Upper lobe of left lung (tissue), 4 donors: ENCODE measurements around the gene PHF2.

Source experiments
- CTCF ChIP-seq, 6 experiments: fragments of 450-650 bp in 4 of 6; fragments of 200-600 bp in 2 of 6; sonication (generic) in 2 of 6; IDR thresholded peaks; one replicate each; pipeline ENCODE4 v1.5.1; 2016 to 2019; ENCODE audit warnings: antibody characterized with exemption in 6 of 6
- EP300 ChIP-seq, 4 donors: sonication (generic); formaldehyde crosslinking; IDR thresholded peaks; one replicate each; pipeline ENCODE4 v1.5.1; 2017; ENCODE audit warnings: antibody characterized with exemption in 4 of 4, control low read depth in 2 of 4
- POLR2A ChIP-seq, 4 donors: fragments of 450-650 bp; IDR thresholded peaks; one replicate each; pipeline ENCODE4 v1.5.1; 2016 to 2017; ENCODE audit warnings: antibody characterized with exemption in 4 of 4, mild to moderate bottlenecking in 2 of 4

- TF ChIP-seq CTCF (IDR thresholded peaks at IDR 0.05), result no peak
- TF ChIP-seq EP300 (IDR thresholded peaks at IDR 0.05), result no peak
- no peak for TF ChIP-seq POLR2A (IDR thresholded peaks at IDR 0.05)
Observed at GRCh38 chr9:93595861-93596365, 19.5 kb downstream of the PHF2 start.
